ES-I3 (cell line): ENCODE data around the gene IGFBP3.

Experiments
- H3K36me3 ChIP-seq: 2 replicates; pipeline ENCODE4 v1.6.1; 2013; ENCODE audit warnings: mild to moderate bottlenecking, low read length, control low read depth, moderate library complexity; ENCODE audit not compliant: insufficient read depth
- H3K4me1 ChIP-seq: 2 replicates; pipeline ENCODE4 v1.6.1; 2013; ENCODE audit warnings: mild to moderate bottlenecking, control low read depth, low read length; ENCODE audit not compliant: insufficient read depth
- H3K9ac ChIP-seq: 2 replicates; pipeline ENCODE4 v1.6.1; 2013; ENCODE audit warnings: low read depth, mild to moderate bottlenecking, low read length, moderate library complexity
- H3K9me3 ChIP-seq: 2 replicates; pipeline ENCODE4 v1.6.1; 2013; ENCODE audit warnings: mild to moderate bottlenecking, low read length, moderate library complexity; ENCODE audit not compliant: control insufficient read depth, insufficient read depth

IGFBP3 gene

DNA sequence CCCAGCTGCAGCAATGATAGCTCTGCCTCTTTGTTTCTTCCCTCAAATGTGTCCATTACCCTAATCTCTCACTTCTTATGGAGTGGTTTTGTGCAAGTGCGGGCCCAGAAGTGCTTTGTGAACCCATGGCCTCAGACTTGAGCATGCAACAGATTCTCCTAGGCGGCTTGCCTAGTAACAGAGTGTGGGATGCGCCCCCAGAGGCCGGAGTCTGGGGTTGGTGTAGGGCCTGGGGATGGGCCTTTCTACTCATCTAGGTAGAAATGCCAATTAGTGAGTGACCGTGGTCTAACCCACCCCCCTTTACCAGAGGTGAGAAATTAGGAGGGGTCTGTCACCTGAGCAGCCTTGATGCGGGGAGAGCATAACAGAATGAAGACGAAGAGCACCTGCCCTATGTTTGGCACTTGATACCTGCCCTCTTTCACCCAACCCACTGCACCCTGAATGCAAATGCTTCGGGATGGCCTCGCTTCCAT lies 39.8 kb downstream of the IGFBP3 start:
- H3K9me3 ChIP-seq: no peaks in the 10 kb centered on the region
- H3K36me3 ChIP-seq: no peaks in the 10 kb centered on the region
- H3K4me1 ChIP-seq: no peaks in the 10 kb centered on the region
- H3K9ac ChIP-seq: no peak overlapping the region

GRCh38 chr7:45880433-45880860 lies 40.6 kb downstream of the IGFBP3 start:
- no peaks in the 10 kb centered on the region for H3K4me1 ChIP-seq
- H3K36me3 ChIP-seq: no peaks in the 10 kb centered on the region
- no peaks in the 10 kb centered on the region for H3K9me3 ChIP-seq
- no peak overlapping the region for H3K9ac ChIP-seq

- Histone ChIP-seq H3K36me3 (no peaks in the 10 kb centered on the region), H3K4me1 (no peaks in the 10 kb centered on the region), H3K9me3 (no peaks in the 10 kb centered on the region), H3K9ac (no peak overlapping the region)
Measured at GRCh38 chr7:45878457-45879144, 42.5 kb downstream of the IGFBP3 start.

- Histone ChIP-seq H3K9ac (no peak overlapping the region), H3K9me3 (no peaks in the 10 kb centered on the region), H3K4me1 (no peaks in the 10 kb centered on the region), H3K36me3 (no peaks in the 10 kb centered on the region)
Measured at GRCh38 chr7:45876519-45876918, 44.6 kb downstream of the IGFBP3 start.

- no peaks in the 10 kb centered on the region for H3K36me3 ChIP-seq
- no peak overlapping the region for H3K9ac ChIP-seq
- H3K9me3 ChIP-seq: no peaks in the 10 kb centered on the region
- H3K4me1 ChIP-seq: no peaks in the 10 kb centered on the region
Measured at GRCh38 chr7:45874408-45875131, 46.5 kb downstream of the IGFBP3 start.

- Histone ChIP-seq H3K9me3 (no peaks in the 10 kb centered on the region), H3K36me3 (no peaks in the 10 kb centered on the region), H3K4me1 (no peaks in the 10 kb centered on the region), H3K9ac (no peak overlapping the region)
Measured at GRCh38 chr7:45873355-45873754, 47.7 kb downstream of the IGFBP3 start.

DNA sequence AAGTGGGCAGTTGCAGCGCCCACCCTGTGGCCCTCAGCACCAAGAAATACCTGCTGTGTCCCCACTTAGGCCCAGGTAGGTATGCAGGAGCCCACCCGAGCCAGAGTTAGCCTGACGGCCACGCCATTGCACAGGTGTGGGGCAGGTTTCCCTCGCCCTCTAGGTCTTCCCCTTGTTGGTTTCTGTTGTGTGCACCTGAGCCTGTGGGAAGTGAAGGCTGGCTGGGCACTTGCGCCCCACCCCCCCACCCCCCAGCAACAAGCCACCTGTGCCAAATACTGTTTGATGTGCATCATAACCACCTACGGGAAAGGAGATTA lies 48.1 kb downstream of the IGFBP3 start, which contains the start of gene CCDC201:
Gene CCDC201, minus strand, starts transcription at position 48 of the 320 bp plus-strand sequence. CDS start 75 bp downstream, outside the sequence.
- Histone ChIP-seq H3K9ac (no peak within 1 kb of the TSS), H3K36me3 (no peaks in the 10 kb centered on the region), H3K9me3 (no peaks in the 10 kb centered on the region; the same call in 1 of the 2 replicates), H3K4me1 (no peaks in the 10 kb centered on the region)

DNA sequence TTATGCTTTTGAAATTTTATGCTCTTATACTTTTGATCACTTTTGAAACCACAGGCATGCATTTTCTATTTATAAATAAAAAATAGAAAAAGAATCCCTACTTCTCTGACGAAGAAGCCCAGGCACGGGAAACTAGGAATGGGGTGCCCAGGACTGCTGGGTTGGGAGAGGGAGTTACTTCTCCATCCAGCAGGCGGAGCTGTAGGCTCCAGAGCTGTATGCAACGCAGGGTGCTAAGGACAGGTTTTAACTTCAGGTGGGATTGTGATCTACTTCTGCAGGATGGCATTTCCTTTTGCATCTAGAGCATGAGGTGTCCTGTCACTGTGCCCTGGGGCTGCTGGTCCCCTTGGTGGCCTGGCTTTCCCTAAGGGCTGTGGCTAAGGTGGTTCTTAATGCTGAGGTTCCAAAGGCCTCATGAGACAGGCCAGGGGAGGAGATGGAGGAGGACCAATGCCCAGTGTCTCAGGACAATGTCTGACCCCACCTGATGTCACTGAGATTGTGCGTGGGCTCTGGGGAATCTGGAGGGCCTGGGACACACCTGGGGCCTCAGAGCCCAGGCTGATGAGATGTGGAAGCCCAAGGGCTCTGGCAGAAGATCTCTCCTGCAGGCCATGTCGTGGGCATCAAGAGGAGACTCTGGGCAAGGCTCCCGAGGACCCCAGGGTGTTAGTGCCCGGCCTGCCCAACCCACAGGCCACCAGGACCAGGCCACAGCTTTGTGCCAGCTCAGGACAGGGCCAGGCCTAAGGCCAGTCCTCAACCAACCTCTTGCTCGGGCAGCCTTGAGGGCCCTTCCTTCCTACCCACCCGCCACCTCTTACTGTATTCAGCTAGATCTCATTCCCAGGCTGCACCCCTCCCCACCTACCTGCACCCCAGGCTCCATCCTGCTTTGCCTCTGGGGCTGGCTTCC lies 48.7 kb downstream of the IGFBP3 start:
- H3K9ac ChIP-seq: no peak overlapping the region
- H3K36me3 ChIP-seq: no peaks in the 10 kb centered on the region
- H3K4me1 ChIP-seq: no peaks in the 10 kb centered on the region
- H3K9me3 ChIP-seq: no peaks in the 10 kb centered on the region; the same call in 1 of the 2 replicates

DNA sequence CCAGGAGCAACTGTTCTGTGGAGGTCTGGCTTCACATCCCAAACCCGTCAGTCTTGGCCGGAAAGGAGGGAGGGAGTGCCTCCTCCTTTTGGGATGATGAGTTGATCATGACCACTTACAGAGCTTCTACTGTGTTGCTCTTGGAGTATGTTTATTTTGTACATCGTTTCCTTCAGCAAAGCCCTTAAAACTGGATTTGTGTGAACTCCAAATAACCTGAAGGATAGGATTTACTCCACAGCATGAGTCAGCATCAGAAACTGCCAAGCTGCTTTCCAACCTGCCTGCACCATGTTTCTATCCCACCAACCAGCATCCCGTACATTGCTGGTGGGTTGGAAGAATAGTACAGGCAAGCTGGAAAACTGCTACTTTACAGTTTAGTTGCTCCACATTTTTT lies 51.6 kb downstream of the IGFBP3 start:
- no peaks in the 10 kb centered on the region for H3K36me3 ChIP-seq
- no peak overlapping the region for H3K9ac ChIP-seq
- no peaks in the 10 kb centered on the region for H3K4me1 ChIP-seq
- H3K9me3 ChIP-seq: no peaks in the 10 kb centered on the region; the same call in 1 of the 2 replicates

DNA sequence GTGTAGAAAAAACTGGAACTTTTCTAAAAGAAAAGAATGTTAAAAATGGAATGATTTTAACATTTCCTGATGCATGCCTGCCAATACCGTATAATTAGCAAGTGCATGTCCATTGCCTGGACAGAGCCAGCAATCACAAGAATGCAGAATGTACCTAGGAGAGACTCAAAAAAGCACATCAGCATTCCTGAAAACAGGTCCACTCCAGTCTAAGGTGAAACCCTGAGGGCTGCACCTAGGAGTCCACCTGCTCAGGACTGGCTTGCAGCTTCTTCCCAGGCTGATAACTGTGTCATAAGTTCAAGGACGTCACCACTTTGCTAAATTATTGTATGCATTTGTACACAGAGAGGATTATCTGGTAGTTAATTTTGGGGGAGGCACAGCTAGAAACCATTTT lies 53.6 kb downstream of the IGFBP3 start:
- Histone ChIP-seq H3K9me3 (no peaks in the 10 kb centered on the region; the same call in 1 of the 2 replicates), H3K4me1 (no peaks in the 10 kb centered on the region), H3K9ac (no peak overlapping the region), H3K36me3 (no peaks in the 10 kb centered on the region)

- no peak overlapping the region for H3K9ac ChIP-seq
- no peaks in the 10 kb centered on the region; the same call in 1 of the 2 replicates for H3K9me3 ChIP-seq
- H3K4me1 ChIP-seq: no peaks in the 10 kb centered on the region
- no peaks in the 10 kb centered on the region for H3K36me3 ChIP-seq
Measured at GRCh38 chr7:45865594-45866410, 55.3 kb downstream of the IGFBP3 start.

DNA sequence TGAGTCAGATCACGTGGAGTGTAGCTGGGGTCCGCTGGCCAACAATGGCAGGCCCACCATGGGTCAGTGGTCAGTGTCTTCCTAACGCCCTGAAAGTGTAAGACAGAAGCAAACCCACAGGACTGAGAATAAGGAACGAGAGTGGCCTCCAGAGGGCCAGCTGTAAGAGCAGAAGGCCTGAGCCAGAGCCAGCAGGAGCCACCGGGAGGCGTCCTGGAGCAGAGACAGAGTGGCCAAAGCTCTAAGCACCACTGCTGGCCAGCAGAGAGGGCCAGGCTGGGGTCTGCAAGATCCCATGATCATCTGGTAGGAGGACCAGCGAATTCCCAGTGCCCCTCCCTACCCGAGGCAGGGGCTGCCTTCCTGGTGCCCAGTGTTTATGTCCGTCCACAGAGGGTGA lies 57.4 kb downstream of the IGFBP3 start:
- Histone ChIP-seq H3K36me3 (no peaks in the 10 kb centered on the region), H3K9ac (no peak overlapping the region), H3K4me1 (no peaks in the 10 kb centered on the region), H3K9me3 (no peaks in the 10 kb centered on the region; the same call in 1 of the 2 replicates)
